Mucosa of rectum (tissue), 2 donors: ENCODE data around the gene HIVEP2.

ENCODE experiments used
- H3K27ac ChIP-seq, 2 donors: one replicate each; pipeline ENCODE4 v1.7.0; 2013; ENCODE audit warnings: inconsistent platforms in 2 of 2, low read depth in 2 of 2, low read length in 2 of 2
- H3K27me3 ChIP-seq, 2 donors: one replicate each; pipeline ENCODE4 v1.7.0; 2013; ENCODE audit warnings: low read length in 2 of 2; ENCODE audit not compliant: control insufficient read depth in 2 of 2, insufficient read depth in 2 of 2
- H3K36me3 ChIP-seq, 2 donors: one replicate each; pipeline ENCODE4 v1.7.0; 2013; ENCODE audit warnings: low read length in 2 of 2; ENCODE audit not compliant: control insufficient read depth in 2 of 2, insufficient read depth in 2 of 2
- H3K4me1 ChIP-seq, 2 donors: one replicate each; pipeline ENCODE4 v1.7.0; 2013; ENCODE audit warnings: low read length in 2 of 2, mild to moderate bottlenecking in 1 of 2; ENCODE audit not compliant: control insufficient read depth in 2 of 2, insufficient read depth in 2 of 2
- H3K4me3 ChIP-seq, 2 donors: one replicate each; pipeline ENCODE4 v1.7.0; 2013; ENCODE audit warnings: low read length in 2 of 2
- H3K9ac ChIP-seq, 2 donors: one replicate each; pipeline ENCODE4 v1.7.0; 2013; ENCODE audit warnings: low read length in 2 of 2, low read depth in 1 of 2, mild to moderate bottlenecking in 1 of 2
- H3K9me3 ChIP-seq, 2 donors: one replicate each; pipeline ENCODE4 v1.7.0; 2013; ENCODE audit warnings: low read length in 2 of 2; ENCODE audit not compliant: control insufficient read depth in 2 of 2
- donor health status: healthy.
- donor health status: Normal muscosa, but diverticular disease.

The HIVEP2 gene

DNA sequence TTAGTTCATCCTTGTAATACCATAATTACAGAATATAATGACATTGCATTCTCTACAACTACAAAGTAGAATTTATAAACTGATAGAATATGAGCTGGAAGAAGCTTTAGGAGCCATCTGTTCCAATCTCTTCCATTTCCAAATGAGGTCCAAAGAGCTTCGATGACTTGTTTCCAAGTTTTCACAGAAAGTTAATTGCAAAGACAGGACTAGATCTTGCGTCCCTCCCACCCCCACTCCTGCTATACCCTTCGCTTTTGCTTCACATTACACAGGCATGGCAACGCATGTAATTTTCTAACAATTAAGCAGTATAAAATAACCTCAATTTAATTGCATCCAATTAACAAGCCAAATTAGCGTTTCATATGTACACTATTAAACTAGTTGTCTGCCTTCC, 7.0 kb downstream of the HIVEP2 start:
- H3K27ac ChIP-seq, result no peak overlapping the region
- peaks cover 0 to 5% of the 10 kb centered on the region in 2 donors for H3K4me1 ChIP-seq
- no peak overlapping the region for H3K4me3 ChIP-seq
- H3K9me3 ChIP-seq, result no peaks in the 10 kb centered on the region
- H3K27me3 ChIP-seq, result no peaks in the 10 kb centered on the region
- no peaks in the 10 kb centered on the region for H3K36me3 ChIP-seq
- no peak overlapping the region for H3K9ac ChIP-seq

DNA sequence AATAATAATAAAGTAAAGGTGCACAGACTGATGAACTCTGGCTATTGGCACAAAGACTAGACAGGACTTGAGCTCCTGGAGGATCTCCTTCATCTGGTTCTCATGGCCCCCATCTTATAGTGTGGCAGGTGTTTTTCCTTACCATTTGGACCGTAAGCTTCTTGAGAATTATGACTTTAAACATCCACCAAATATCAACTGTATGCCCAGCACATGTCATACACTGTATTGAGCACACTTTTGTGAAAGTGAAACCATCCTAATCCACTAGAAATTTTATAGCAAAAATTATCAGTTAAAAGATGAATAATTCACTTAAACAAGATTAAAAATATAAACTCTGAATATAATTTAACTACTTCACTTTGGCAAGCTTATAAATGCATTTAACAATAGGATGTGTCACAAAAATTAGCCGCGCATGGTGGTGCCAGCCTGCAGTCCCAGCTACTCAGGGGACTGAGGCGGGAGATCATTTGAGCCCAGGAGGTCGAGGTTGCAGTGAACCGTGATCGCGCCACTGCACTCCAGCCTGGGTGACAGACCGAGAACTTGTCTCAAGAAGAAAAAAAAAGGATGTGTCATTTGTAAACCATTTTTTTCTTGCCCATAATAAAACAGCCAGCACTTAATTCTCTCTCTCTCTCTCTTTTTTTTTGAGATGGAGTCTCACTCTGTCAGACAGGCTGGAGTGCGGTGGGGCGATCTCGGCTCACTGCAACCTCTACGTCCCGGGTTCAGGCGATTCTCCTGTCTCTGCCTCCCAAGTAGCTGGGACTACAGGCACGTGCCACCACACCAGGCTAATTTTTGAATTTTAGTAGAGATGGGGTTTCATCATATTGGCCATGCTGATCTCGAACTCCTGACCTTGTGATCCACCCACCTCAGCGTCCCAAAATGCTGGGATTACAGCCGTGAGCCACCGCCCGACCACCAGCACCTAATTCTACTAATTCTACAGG, 9.1 kb downstream of the HIVEP2 start:
- no peaks in the 10 kb centered on the region for H3K9me3 ChIP-seq
- no peaks in the 10 kb centered on the region for H3K27me3 ChIP-seq
- no peak overlapping the region for H3K27ac ChIP-seq
- no peaks in the 10 kb centered on the region for H3K36me3 ChIP-seq
- peak overlapping the region in 1 of 2 donors; percentile 22 for H3K4me3 ChIP-seq
- H3K4me1 ChIP-seq, result no peaks in the 10 kb centered on the region
- H3K9ac ChIP-seq, result no peak overlapping the region

DNA sequence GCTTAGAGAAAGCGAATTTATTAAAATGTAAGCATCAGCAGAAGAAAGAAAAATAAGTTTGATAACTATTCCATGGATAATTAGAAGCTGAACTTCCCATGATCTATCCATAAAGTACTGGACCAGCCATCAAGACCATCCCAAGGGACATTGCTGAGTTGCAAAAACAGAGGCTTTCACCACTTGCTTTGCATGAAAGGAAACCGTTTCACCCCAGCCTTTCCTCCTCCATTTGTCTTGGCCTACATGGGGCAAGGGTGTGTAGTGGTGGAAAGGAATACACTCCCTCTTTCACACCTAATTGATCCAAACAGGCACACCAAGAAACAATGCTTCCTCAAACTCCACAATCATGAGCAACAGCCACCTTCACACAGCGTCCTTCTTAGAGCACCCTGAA, 10.4 kb downstream of the HIVEP2 start:
- no peak overlapping the region for H3K9ac ChIP-seq
- no peaks in the 10 kb centered on the region for H3K27me3 ChIP-seq
- H3K9me3 ChIP-seq, result no peaks in the 10 kb centered on the region
- no peak overlapping the region for H3K4me3 ChIP-seq
- no peak overlapping the region for H3K27ac ChIP-seq
- no peaks in the 10 kb centered on the region for H3K4me1 ChIP-seq
- no peaks in the 10 kb centered on the region for H3K36me3 ChIP-seq

DNA sequence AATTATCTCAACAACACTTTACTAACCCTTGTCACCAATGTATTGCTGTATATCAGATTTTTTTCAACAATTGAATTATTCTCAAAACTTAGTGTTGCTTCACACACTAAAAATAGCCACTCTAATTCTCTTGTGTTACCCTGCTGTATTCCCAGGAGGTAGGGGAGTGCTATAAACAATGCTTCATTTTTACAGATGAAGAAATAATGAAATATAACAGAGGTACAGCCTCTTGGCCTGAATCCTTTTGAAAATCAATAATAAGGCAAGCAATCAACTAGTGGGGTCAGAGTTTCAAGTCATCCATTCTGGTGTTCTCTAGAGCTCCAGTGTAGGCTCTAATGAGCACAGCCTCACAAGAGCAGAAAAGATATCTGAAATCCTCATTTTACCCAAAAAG, 10.9 kb downstream of the HIVEP2 start:
- Histone ChIP-seq H3K27me3 (no peaks in the 10 kb centered on the region), H3K9me3 (no peaks in the 10 kb centered on the region), H3K27ac (no peak overlapping the region), H3K36me3 (no peaks in the 10 kb centered on the region), H3K9ac (no peak overlapping the region), H3K4me3 (no peak overlapping the region), H3K4me1 (no peaks in the 10 kb centered on the region)

DNA sequence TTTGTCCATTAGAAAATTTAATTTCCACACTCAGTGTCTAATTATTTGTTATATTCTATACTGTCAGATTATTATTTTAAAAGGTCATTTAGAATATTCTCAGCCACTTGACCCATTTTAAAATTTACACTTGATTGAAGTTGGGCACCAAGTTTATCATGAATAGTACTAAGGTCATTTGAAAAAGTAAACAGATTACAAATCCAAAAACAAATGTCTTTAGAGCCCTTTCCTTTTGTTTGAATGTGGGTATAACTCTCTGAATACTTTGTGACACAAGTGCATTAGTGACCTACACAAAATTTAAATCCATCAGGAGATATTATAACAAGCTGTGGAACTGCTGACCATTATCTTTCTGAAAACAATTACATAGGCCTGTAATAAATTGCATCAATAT, 11.3 kb downstream of the HIVEP2 start:
- Histone ChIP-seq H3K27ac (no peak overlapping the region), H3K36me3 (no peaks in the 10 kb centered on the region), H3K9ac (no peak overlapping the region), H3K4me3 (no peak overlapping the region), H3K4me1 (no peaks in the 10 kb centered on the region), H3K9me3 (no peaks in the 10 kb centered on the region), H3K27me3 (no peaks in the 10 kb centered on the region)

DNA sequence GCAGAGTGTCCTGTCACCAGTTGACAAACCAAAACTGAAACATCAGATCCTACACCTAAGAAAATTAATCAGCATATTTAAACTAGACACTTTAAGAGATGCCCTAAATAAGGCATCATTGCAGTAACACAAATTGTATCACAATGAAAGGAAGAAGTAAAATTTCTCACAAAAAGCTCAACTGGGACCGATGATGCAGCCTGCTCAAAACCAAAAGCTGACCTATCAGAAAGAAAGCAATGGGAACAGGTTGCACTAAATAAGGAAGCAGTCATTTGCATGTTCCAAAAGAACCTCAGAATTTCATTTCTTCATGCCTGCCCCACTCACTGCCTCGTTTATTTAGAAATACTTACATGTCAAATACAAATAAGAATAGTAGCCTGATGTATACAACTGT, 12.1 kb downstream of the HIVEP2 start:
- H3K4me3 ChIP-seq, result peak overlapping the region in 1 of 2 donors; percentile 0
- no peaks in the 10 kb centered on the region for H3K27me3 ChIP-seq
- no peaks in the 10 kb centered on the region for H3K4me1 ChIP-seq
- H3K9me3 ChIP-seq, result no peaks in the 10 kb centered on the region
- no peaks in the 10 kb centered on the region for H3K36me3 ChIP-seq
- no peak overlapping the region for H3K9ac ChIP-seq
- no peak overlapping the region for H3K27ac ChIP-seq

DNA sequence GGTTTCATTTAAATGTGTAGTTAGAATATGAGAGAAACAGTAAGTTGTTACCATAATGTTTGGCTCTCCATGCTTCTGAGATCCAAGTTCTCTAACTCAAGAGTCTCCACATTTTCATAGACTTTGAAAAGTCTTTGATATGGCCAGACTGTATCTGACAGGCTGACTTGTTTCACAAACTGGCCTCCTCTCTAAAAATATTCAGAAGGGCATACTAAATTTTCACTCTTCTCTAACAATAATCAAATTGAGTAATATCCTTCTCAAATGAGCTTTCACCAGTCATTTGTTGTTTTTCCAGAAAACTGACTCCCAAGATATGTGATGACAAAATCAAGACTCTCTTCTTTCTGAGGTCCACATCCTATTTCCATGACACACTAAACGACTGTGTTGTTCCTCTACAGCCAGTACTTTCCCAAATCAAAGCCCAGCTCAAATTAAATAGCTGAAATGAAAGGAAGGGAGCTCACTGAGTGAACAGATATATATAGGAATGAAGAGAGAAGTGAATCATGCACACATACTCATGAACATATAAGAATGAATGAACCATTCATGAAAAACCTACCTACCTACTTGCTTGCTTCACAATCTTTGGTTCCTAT, 15.1 kb downstream of the HIVEP2 start:
- H3K36me3 ChIP-seq, result no peaks in the 10 kb centered on the region
- H3K27ac ChIP-seq, result no peak overlapping the region
- H3K4me3 ChIP-seq, result no peak overlapping the region
- H3K4me1 ChIP-seq, result no peaks in the 10 kb centered on the region
- no peak overlapping the region for H3K9ac ChIP-seq
- H3K9me3 ChIP-seq, result no peaks in the 10 kb centered on the region
- H3K27me3 ChIP-seq, result no peaks in the 10 kb centered on the region

DNA sequence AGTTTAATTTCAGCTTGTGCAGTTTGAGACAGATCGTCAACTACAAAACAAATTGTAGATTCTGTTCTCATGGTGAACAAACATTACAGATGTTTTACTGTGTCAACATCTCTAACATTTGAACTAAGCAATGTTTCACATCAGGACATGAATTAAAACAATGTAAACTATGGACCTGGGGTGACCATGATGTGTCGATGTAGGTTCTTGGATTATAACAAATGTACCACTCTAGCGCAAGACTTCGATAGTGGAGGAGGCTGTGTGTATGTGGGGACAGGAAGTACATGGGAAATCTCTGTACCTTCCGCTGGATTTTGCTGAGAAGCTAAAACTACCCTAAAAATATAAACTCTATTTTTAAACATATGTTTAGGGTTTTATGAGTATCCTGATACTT, 17.1 kb downstream of the HIVEP2 start:
- Histone ChIP-seq H3K27ac (peak overlapping the region in 1 of 2 donors; percentile 87), H3K4me3 (peak overlapping the region; percentile 2 to 79), H3K4me1 (no peaks in the 10 kb centered on the region), H3K36me3 (no peaks in the 10 kb centered on the region), H3K9ac (peak overlapping the region; percentile 78 to 97), H3K9me3 (no peaks in the 10 kb centered on the region), H3K27me3 (no peaks in the 10 kb centered on the region)

DNA sequence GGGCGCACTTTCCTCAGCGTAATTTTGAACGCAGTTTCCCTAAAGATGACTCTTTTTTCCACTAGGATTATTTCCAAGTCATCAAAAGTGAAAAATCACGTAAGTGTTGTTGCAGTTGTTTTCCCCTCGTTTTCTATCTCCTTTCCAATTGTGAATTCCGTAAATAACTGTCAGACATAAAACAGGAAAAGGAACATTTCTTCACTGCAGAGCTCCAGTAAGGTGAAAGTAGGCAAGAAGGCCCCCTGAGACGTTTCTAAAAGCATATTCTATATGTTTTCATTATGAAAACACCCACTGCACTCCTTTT, 17.8 kb downstream of the HIVEP2 start:
- peak overlapping the region; percentile 78 to 97 for H3K9ac ChIP-seq
- H3K4me3 ChIP-seq, result peak overlapping the region; percentile 79 to 85
- peak overlapping the region; percentile 87 to 90 for H3K27ac ChIP-seq
- H3K4me1 ChIP-seq, result no peaks in the 10 kb centered on the region
- H3K27me3 ChIP-seq, result no peaks in the 10 kb centered on the region
- H3K36me3 ChIP-seq, result no peaks in the 10 kb centered on the region
- no peaks in the 10 kb centered on the region for H3K9me3 ChIP-seq

DNA sequence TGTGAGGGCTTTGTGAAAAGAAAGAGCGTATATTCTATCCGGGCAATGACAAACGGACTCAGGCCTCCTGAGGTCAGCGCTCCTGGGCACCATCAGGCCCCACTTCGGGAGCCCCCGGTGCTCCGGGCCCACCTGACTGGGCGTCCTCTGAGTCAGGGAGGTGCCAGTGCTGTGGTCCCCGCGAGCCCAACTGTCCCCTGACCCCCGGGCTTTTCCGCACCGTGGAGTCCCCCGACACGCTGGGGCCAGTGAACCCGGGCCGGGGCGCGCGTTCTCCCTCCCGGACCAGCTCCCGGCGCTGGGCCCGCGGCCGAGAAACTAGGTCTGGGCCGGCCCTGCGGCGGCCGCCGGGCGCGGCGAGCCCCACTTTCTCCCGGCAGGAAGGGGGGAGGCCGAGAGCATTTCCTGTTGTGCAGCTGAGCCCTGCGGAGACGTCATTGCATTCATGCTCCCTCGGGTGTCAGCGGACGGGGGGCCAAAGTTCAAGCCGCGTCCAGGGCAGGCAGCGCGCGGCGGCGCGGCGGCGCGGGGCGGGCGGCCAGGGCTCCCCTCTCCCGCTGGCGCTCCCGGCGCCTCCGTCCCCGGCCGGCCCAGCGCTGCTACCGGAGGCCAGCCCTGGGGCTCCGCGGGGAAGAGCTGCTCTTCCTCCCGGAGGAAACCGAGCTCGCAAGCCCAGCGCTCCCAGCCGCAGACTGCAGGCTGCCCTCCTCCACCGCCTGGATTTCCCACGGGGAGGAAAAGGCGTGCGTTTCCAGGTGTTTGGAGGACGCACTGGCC, 18.3 kb downstream of the HIVEP2 start:
- peak overlapping the region; percentile 79 to 97 for H3K9ac ChIP-seq
- H3K4me3 ChIP-seq, result peak overlapping the region; percentile 79 to 85
- H3K4me1 ChIP-seq, result no peaks in the 10 kb centered on the region
- peak overlapping the region; percentile 87 to 90 for H3K27ac ChIP-seq
- no peaks in the 10 kb centered on the region for H3K36me3 ChIP-seq
- H3K27me3 ChIP-seq, result no peaks in the 10 kb centered on the region
- H3K9me3 ChIP-seq, result no peaks in the 10 kb centered on the region
